Thyroid gland (tissue), 4 donors: ENCODE measurements around the gene FAM110A.

Experiments used
- CTCF ChIP-seq, 6 experiments: fragments of 200-600 bp in 3 of 6; fragments of 450-650 bp in 3 of 6; sonication (generic) in 3 of 6; IDR thresholded peaks; one replicate each; pipeline ENCODE4 v1.5.1; 2016 to 2019; ENCODE audit warnings: antibody characterized with exemption in 6 of 6, mild to moderate bottlenecking in 2 of 6, inconsistent platforms in 1 of 6, moderate library complexity in 1 of 6
- POLR2A ChIP-seq, 2 donors: fragments of 450-650 bp; IDR thresholded peaks; one replicate each; pipeline ENCODE4 v1.6.1; 2017; ENCODE audit warnings: antibody characterized with exemption in 2 of 2, mild to moderate bottlenecking in 2 of 2, moderate library complexity in 1 of 2

DNA sequence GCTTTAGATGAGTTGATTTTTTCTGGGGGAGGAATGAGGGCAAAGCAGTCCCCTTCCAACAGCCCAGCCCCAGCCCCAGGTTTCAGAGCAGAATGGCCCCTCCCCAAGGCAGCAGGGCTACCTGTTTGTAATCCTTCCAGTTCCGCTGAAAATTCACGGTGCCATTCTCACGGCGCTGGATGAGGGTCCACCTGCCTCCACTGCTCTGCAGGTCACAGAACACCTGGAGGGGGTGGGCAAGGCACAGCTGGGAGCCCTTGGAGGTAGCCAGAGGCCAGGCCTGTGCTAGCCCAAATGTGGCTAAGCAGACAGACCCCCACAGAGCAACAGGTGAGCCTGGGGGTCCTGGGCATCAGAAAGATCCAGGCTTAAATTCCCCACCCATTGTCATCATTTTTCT lies 46.1 kb downstream of the FAM110A start:
- TF ChIP-seq POLR2A (IDR thresholded peaks at IDR 0.05) (no peak), CTCF (IDR thresholded peaks at IDR 0.05) (no peak)
